HPDE6-E6E7 (cell line): Measurements from ENCODE around the gene MTOR.

Source experiments
- DNase-seq: peaks from one replicate; pipeline ENCODE4 v3.0.0; 2011; ENCODE audit warnings: missing footprints; ENCODE audit errors: extremely low spot score

Gene MTOR

DNA sequence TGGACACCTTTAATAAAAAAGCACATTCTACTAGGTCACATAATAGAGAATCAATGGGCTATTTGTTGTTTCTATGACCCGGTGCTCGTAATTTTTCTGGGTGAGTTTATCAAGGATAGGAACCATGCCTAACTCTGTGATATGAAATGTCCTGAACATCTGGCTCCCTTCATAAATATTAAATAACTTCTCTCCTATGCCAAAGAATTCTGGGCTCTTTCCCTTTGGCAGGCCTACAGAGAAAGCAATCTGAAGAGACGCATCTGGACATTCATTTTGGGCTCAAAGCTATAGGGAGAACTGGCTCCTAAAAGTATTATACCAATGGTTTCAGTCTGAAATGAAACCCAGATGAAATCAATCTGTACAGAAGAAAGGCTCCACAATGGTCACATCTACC is 112.0 kb downstream of the MTOR start:
- DNase-seq = no peak

DNA sequence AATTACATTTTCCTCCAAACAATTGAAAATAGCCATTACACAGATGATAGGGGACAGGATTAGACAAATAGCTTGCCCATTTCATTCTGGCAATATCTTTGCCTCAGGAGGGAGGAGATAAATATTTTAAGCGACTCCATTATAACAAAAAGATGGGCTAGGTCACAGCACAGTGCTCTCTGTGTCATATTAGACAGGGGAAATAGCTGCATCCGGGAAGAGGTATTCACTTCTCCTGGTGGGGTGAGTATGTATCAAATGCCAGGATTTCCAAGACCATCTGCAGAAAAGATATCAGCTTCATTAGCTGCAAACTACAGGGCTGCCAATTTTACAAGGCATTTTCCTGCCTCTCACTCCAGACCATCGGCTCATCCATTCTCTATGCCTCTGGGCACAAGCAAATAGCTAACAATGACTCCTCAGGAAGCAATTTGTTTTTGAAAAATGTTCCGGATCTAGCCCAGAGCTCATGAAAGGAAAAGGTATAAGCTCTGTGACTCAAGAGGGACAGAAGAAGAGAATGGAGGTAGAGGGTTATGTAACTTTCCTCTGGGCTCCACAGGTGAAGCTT is 115.1 kb downstream of the MTOR start:
- no peak for DNase-seq

DNA sequence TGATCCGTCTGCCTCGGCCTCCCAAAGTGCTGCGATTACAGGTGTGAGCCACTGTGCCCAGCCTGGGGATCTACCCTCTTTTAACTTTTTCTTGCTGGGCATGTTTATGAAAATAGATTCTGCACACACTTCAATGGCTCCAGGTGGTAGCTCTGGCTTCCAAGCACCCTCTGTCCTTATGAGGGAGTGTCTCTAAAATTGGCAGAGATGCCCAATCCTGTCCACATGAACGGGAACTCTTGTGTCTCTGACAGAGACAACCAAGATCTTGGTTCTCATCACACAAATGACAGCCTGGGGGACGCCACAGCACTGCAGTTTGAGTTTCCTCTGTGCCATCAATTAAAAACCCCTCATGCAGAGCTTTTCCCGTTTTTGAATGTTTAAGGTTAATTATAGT is 116.6 kb downstream of the MTOR start:
- DNase-seq = no peak

DNA sequence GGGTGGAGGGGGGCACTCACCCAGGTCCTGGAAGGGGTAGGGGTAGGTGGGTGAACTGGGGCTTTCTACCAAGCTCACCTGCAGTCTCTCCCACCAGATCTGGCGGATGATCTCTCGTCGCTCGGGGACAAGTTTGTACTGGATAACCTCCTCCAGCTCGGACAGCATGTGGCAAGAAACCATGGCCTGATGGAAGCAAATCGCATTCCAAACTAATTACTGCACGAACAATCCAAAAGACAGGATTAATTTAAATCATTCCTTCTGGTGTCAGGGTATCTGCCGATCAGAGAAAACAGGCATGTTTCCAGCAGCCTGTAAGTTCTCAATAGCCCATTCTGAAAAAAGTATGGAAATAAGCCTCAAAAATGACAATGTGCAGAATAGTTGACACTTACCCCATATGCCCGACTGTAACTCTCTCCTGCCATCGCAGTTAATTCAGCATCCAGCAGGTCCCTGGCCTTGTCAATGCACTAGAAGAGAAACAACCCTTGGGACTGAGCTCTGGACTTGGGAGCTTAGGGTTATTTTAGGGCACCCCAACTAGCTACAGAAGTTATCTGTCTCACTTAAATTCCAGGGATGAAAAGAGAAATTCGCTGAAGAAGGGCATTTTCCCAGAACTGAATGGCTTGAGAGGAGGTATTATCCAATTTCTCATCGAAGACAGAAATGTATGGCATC is 117.6 kb downstream of the MTOR start:
- DNase-seq = no peak

DNA sequence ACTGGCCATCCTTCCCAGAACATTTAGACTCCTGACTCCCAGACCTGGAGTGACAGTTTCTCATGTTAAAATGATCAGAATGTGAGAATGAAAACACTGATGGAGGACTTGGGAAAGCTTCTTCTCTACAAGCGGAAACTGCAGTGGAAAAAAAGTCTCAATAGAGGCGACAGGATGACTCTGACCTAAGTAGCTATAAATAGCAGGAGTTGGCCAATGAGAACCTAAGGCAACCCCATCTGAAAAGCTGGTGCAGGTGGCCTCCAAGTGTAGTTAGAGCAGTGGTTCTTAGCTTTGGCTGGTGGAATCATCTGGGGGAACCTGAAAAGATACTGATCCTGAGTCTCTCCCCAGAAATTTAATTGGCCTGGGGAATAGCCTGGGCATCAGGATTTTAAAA is 118.4 kb downstream of the MTOR start:
- no peak for DNase-seq

DNA sequence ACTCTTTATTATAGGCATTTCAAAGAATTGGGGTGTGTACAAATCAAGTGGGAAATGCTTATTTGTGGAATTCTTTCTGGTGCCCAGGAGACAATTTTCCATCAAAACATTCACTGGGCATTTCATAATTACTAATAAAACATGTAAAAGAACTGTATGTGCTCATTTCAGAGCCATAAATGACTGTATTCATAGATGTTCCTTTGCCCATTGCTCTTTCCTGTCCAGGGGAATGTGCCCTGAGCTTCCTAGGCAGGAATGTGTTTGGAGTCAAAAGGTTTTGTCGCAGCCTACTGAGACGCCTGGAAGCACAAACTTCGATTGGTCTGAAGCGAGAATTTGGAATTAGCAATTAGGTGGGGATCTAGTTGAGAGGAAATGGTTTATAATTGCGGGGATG is 119.0 kb downstream of the MTOR start:
- no peak for DNase-seq

DNA sequence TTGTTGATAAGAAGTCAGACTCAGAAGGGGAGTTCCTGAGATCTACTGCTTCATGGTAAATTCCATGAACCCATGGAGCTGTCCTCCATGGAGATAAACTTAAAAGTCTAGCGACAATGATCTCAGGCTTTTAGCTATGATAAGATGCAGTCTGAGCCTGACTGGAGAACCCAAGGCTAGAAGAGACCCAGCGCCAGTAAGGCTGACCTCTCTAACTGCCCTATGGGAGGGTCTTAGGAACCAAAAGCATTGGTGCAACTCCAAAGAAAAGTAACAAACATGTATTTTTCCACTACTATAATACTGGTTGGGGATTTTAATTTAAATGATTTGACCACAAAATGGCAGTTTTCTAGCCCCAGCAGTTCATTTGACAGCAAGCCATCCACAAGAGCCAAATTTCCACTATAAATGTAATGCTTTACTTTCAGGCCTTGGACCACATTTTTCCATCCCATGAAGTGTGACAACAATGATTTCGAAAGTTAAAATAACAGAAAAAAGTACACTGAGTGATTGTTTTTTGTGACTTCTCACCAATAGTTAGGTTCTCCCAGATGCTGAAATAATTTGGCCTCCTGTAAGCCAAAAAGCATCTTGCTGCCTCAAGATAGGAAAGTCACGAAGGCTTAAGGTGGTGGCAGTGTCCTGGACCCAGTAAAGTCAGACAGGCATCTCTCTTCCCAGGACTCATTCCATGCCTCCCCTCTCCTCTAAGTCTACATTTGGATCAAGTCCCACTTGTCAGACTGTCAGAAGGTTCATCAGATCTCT is 119.5 kb downstream of the MTOR start:
- no peak for DNase-seq

DNA sequence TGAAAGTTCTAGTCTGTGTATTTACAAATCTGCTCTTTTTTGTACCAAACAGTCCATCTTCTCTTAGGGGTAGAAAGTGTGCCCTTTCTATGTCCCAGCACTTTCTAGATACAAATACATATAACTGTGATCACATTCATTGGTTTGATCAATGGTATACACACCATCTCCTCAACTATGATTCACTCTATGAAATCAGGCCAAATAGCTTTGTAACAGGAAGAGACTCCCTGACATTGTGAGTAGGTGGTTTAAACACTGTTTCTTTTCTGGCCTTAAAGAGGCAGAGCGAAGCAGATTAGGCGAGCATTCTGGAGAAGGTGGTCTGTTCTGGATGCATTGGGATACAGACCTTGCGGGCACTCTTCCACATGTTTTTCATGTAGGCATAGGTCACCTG is 123.4 kb downstream of the MTOR start:
- no peak for DNase-seq

DNA sequence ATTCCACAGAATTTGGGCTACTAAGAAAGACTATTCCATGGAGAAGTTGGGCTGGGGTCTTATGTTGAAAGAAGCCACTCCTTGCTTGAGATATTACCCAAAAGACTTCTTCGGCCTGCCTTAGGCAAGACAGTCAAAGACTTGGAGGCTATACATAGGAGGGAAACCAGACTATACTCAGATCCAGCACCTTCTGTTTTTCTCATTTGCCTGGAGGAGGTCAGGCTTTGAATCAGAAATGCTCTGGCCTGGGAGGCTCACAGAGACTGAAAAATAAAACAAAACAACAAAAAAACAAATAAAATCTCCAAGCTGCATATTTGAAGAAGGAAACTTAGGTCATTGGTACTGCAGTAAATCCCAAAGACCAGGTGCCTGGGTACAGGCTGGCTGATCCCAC is 124.3 kb downstream of the MTOR start:
- DNase-seq = no peak

DNA sequence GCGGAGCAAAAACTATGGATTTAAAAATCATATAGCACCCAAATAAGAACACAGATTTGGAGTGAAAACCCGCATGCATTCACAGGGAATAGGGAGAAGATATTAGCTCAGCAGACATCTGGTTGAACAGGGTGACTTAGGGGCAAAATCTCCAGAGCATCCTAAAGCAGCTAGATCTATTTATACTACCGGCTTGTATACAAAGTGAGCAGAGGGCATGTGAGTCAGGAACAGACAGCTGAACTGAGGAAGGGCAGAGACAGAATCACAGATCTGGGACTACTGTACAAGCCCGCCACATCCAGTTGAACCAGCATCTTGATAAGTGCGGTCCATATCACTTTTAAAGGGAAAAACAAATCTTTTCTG is 127.5 kb downstream of the MTOR start:
- DNase-seq = no peak

DNA sequence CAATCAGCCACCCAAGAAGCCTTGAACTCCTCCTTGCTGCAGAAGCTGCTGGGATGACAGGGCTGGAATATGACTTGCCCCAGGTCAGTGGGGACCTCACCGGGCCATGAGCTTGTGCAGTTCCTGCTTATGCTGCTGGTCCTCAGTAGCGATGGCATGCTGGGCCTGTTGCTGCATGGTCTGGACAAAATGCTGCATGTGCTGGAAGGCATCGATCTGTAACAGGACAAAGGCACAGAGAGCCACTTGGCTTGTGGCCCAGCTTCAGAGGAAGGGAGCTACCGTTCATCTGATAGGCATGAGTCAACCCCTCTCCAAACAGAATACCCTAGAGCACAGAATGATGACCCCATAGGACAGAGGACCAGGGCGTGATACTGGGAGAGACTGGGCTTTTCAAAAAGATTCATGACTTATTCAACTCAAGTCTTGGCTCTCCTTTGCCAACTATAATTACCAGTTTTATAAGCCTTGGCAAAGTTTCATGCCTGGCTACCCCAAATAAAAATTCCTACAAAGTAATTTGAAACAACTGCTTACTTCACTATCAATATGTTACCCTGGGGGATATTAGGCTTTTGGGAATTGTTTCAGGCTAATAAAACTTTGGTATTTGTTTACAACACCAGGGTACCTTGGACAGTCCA is 128.0 kb downstream of the MTOR start:
- DNase-seq = peak; percentile 64

DNA sequence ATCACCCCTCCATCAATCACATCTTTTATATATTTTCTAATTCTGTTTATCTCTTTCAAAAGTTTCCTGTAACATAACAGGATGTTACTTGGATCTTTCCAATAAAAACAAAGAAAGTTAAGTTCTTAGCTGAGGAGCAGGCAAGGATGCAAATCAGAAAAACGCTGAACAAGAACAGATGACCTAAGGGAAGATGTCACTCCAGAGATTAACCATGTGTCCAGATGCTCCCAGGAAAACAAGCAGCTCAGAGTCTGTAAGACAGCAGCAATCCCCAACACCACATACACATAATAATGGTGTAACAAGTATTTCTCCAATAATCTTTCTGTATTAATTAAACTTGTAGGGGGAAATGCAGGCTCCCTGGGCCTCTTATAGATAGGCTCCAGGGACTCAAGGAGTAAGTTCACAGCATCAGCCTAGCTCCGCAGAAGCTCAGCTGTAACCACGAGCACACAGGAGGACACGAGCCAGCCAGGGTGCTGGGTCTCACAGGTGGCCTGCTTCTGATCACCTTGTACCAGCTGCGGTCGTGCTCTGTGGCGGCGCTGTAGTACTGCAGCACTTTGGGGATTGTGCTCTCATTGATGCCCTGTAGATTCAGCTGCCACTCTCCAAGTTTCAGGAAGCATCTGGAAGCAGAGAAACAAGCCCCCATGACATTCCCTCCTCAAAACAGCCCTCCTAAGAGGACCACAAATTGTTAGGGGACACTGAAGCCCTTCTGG is 129.6 kb downstream of the MTOR start:
- DNase-seq = no peak

DNA sequence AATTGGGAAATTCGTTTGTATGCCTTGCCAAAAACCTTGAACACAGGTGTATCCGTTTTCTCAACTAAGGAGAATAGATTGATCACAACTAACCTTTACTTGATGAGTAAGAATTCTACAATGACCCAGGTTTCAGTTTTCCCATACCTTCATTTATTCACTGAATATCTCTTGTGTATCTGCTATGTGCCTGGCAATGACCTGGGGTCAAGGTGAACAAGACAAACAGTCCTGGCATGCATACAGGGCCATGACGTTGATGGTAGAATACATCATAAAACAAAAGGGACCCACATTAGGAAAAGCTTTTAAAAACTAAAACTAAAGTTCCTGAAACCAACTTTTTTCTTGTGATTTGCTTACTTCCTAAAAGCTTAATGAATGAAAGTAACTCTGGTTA is 130.5 kb downstream of the MTOR start:
- no peak for DNase-seq

DNA sequence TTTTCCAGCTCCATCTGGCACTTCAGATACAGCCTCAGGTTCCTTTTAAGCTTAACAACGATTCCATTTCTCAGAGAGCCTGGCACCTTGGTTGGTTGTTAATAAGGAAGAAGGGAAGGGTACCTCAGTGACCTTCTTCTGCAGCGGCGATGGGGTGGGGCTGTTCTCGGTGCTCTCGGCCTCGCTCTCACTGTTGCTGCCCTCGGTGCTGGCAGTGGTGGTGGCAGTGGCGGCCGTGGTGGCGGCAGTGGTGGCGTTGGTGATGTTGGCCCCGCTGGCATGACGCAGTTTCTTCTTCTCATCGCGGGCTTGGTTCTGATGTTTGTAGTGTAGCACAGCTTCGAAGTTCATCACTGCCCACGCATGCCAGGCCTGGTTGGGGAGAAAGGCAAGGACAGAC is 131.9 kb downstream of the MTOR start:
- no peak for DNase-seq

DNA sequence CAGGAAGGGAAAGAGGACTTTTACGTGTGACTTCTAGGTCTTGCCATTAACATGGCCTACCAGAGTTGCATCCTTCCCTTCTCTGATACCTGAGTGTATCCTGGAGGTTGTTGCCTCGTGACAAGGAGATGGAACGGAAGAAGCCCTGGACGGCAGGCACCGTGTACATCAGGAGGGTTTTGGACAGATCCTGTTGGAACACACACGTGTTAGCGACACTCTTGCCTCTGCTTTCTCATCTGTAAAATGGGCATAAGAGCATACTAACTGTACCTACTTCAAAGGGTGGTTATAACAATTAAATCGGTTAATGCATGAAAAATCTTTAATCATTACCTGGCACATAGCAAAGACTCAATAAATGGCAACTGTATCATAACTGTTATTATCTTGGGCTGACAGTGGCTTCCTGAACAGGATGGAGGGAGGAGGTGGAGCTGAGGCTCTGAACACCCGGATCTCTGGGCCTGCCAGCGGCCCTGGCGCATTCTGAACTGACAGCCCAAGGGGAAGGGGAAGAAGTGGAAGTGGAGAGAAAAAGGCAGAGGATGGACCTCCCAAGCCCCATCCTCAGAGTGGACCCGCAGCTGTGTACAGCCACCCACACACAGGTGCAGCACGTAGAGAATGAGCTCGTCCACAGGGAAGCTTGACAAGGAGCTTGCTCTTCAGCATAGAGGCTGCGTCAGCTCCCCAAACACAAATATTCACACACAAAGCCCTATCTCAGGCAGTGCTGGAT is 132.5 kb downstream of the MTOR start:
- no peak for DNase-seq

DNA sequence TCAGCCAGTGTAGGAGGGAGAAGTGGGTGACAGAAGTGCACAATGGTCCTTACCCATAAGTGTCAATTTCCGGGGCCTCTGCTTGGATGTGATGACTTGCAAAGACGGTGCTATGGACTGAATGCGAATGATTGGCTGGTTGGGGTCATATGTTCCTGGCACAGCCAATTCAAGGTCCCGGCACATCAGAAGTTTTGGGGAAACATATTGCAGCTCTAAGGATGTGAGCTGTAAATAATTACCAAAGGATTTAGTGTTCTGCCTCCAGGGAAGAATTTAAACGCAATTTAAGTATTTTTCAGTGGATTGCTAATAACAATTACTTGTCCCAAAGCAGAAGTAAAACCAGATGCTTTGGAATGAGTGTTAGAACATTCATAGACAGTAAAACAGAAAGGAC is 135.8 kb downstream of the MTOR start:
- no peak for DNase-seq

DNA sequence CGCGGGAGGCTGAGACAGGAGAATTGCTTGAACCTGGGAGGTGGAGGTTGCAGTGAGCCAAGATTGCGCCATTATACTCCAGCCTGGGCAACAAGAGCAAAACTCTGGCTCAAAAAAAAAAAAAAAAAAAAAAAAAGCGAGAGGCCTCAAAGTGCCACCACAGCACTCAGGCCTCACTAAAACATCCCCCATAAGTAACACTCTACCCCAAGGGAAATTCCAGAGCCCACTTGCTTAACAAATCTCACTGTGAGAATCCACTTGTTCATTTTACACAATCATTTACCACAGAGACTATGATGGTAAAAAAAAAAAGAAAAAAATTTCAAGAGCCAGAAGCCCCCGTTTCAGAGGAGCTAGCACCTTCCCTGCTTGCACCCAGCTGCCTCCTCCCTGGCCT is 136.4 kb downstream of the MTOR start:
- DNase-seq = no peak

DNA sequence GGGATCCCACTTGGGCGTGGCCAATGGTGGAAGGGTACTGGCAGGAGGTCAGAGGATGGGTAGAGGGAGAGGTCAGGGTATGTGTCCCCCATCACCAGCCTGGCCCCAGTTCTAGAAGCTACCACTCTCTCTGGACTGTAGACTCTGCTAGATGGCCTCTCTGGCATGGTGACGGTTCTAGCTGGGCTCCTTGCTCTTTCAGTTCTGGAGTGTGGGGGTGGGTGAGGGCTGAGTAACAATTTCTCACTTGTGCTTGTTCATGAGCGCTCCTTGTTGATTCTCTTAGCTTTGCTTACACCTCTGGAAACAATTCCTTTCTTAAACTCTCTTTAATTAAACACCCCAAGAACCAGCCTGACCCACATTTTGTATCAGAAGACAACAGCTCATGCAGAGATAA is 137.4 kb downstream of the MTOR start:
- DNase-seq = no peak

DNA sequence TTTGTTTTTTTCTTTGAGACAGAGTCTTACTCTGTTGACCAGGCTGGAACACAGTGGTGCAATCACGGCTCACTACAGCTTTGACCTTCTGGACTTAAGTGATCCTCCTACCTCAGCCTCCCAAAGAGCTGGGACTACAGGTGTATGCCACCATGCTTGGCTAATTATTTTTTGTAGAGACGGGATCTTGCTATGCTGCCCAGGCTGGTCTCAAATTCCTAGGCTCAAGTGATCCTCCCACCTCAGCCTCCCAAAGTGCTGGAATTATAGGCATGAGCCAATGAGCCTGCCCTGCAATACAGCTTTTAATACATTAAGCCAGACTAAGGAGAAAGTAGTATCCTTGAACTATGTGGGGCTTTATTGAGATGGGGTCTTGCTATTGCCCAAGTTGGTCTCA is 146.0 kb downstream of the MTOR start:
- DNase-seq = no peak

DNA sequence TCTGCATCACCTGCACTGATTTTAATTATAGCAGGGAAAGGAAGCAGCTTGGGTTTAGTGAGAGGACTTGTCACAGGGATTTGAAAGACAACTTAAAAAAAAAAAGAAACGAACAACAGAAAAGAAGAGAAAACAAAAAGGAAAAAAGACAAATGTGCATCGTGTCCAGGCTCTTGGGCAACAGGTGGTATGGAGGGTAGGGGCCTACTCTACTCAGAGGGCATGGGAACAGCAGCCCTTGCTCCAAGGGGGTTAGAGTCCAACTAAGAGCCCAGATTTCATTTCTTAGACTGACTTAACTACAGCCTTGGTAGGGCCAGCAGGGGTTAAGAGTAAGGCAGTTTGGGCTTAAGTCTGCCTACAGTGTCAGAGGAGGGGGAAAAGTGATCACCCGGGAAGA is 147.4 kb downstream of the MTOR start:
- no peak for DNase-seq

DNA sequence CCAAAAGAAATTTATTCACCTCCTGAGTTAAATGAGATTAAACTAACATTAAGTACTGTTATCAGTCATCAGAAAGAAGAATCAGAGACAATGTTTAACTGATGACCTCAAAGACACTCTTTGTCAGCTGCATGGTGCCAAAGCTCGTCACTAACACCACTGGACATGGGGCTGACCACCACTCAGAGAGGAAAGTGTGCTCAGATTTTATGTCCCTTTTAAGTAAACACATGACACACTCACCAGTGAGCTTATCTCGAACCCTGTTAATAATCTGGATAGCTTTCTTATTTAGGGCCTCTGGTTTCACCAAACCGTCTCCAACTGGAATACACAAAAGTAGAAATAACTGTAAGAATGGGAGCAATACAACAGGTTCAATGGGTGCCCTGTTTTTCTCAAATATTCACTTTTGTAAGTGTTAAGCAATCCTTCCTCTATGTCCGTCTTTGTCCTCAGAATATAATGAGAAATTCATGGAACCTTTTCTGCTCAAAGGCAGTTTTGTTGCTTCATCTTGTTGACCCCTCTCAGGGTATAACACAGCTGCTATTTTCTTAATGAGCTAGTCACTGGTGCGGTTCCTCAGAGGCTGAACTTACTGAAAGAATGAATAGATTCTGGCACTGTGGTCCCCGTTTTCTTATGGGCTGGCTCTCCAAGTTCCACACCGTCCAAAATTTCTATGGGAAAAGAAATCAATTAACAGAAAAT is 153.1 kb downstream of the MTOR start:
- DNase-seq = no peak
